Stimulated activated CD8-positive, alpha-beta memory T cell treated with anti-CD3 and anti-CD28 coated beads, Interleukin-12 subunit alpha, Interleukin-12 subunit beta, amount 100 ng/mL, for 24 hours (primary cell): ENCODE results near the gene NUP37.

Experiments
- DNase-seq: peaks from one replicate; pipeline ENCODE4 v3.0.0-alpha.2; 2020; ENCODE audit errors: extremely low read depth

Gene NUP37

DNA sequence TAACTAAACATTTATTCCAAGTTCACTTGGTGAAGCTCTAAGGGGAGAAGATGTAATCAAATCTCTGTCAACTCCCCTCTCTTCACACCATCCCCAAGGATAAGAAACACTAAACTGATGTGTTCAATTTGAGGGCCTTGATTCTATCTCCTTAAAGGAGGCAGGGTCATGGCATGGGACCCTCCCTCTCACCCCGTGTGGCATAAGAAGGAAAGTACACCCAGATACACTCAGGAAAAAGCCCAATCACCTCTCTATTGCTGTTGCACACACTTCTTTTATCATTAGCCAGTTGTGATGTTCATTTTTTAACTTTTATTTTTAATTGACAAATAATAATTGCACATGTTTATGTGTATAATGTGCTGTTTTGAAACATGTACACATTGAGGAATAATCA, 93.2 kb downstream of the NUP37 start:
- DNase-seq, result no peak

- no peak for DNase-seq
Measured at GRCh38 chr12:102024765-102025164, 95.1 kb downstream of the NUP37 start.

- DNase-seq, result no peak
Measured at GRCh38 chr12:102023343-102023930, 96.5 kb downstream of the NUP37 start.
